HEK293T (cell line): ENCODE measurements around the gene C20orf202.
"Not testable (repeated sequence)": the region's sequence is repeated elsewhere in the genome, so short reads cannot be mapped to it uniquely, and the experiment has no call there.

ENCODE experiments used
- CTCF ChIA-PET: fragments of 350-600 bp; formaldehyde crosslinking; extraction: SDS; loops from one replicate; lab custom pipeline; 2021; ENCODE audit warnings: antibody characterized with exemption, inconsistent platforms; lab: Yijun Ruan, JAX
- POLR2A ChIA-PET: fragments of 350-600 bp; formaldehyde crosslinking; extraction: SDS; loops from one replicate; lab custom pipeline; 2020; ENCODE audit warnings: antibody characterized with exemption, inconsistent platforms; lab: Yijun Ruan, JAX
- DNase-seq: peaks from one replicate; pipeline ENCODE4 v3.0.0; 2012; ENCODE audit warnings: mixed read lengths; ENCODE audit errors: extremely low spot score
- ARNT ChIP-seq: fragments of 450-650 bp; IDR thresholded peaks from 2 replicates; pipeline ENCODE4 v1.6.1; 2017; ENCODE audit warnings: mild to moderate bottlenecking
- BHLHE40 ChIP-seq: fragments of 450-650 bp; IDR thresholded peaks from 2 replicates; pipeline ENCODE4 v1.6.1; 2016; ENCODE audit warnings: mild to moderate bottlenecking, moderate library complexity, borderline replicate concordance
- CTBP1 ChIP-seq: fragments of 450-650 bp; IDR thresholded peaks from 2 replicates; pipeline ENCODE4 v1.6.1; 2016; ENCODE audit warnings: borderline replicate concordance
- ELF4 ChIP-seq: fragments of 450-650 bp; IDR thresholded peaks from 2 replicates; pipeline ENCODE4 v1.6.1; 2017; ENCODE audit warnings: antibody characterized with exemption
- FOXA1 ChIP-seq: fragments of 450-650 bp; IDR thresholded peaks from 2 replicates; pipeline ENCODE4 v1.6.1; 2016; ENCODE audit warnings: mild to moderate bottlenecking
- FOXK2 ChIP-seq: fragments of 450-650 bp; IDR thresholded peaks from 2 replicates; pipeline ENCODE4 v1.6.1; 2016; ENCODE audit warnings: mild to moderate bottlenecking
- FOXM1 ChIP-seq: fragments of 450-650 bp; IDR thresholded peaks from 2 replicates; pipeline ENCODE4 v1.6.1; 2017; ENCODE audit warnings: mild to moderate bottlenecking, borderline replicate concordance
- HDGF ChIP-seq: fragments of 450-650 bp; IDR thresholded peaks from 2 replicates; pipeline ENCODE4 v1.6.1; 2017; ENCODE audit warnings: antibody characterized with exemption, borderline replicate concordance
- L3MBTL2 ChIP-seq: fragments of 450-650 bp; conservative IDR thresholded peaks from 2 replicates; pipeline ENCODE4 v1.6.1; 2016; ENCODE audit warnings: mild to moderate bottlenecking
- LEF1 ChIP-seq: fragments of 450-650 bp; IDR thresholded peaks from 2 replicates; pipeline ENCODE4 v1.6.1; 2017; ENCODE audit warnings: mild to moderate bottlenecking, borderline replicate concordance
- NFRKB ChIP-seq: fragments of 450-650 bp; IDR thresholded peaks from 2 replicates; pipeline ENCODE4 v1.6.1; 2016; ENCODE audit warnings: mild to moderate bottlenecking, moderate library complexity
- PKNOX1 ChIP-seq: fragments of 450-650 bp; IDR thresholded peaks from 2 replicates; pipeline ENCODE4 v1.6.1; 2016
- SP1 ChIP-seq: fragments of 450-650 bp; IDR thresholded peaks from 2 replicates; pipeline ENCODE4 v1.6.1; 2017
- SUZ12 ChIP-seq: fragments of 450-650 bp; IDR thresholded peaks from 2 replicates; pipeline ENCODE4 v1.6.1; 2016; ENCODE audit warnings: mild to moderate bottlenecking
- TARDBP ChIP-seq: fragments of 450-650 bp; IDR thresholded peaks from 2 replicates; pipeline ENCODE4 v1.6.1; 2016
- ZNF384 ChIP-seq: fragments of 450-650 bp; IDR thresholded peaks from 2 replicates; pipeline ENCODE4 v1.6.1; 2016

C20orf202 gene

GRCh38 chr20:1212607-1213396 is 9.5 kb downstream of the C20orf202 start:
- ChIA-PET POLR2A (interaction anchor here (1.1 kb wide), 1 partner anchor 26 kb away, joined by 3 read pairs; no protein-coding TSS in a partner anchor), CTCF (interaction anchor here (1.4 kb wide), 1 partner anchor 14 kb away, joined by 3 read pairs; no protein-coding TSS in a partner anchor)
- DNase-seq: peak; percentile 77
- no peak for TF ChIP-seq SP1
- TF ChIP-seq LEF1: no peak
- TF ChIP-seq HDGF: no peak
- TF ChIP-seq BHLHE40: no peak
- TF ChIP-seq TARDBP: no peak
- no peak for TF ChIP-seq FOXM1
- no peak for TF ChIP-seq PKNOX1
- TF ChIP-seq CTBP1: no peak
- no peak for TF ChIP-seq ZNF384
- TF ChIP-seq L3MBTL2: no peak
- TF ChIP-seq FOXK2: no peak
- no peak for TF ChIP-seq ARNT
- no peak for TF ChIP-seq FOXA1
- no peak for TF ChIP-seq SUZ12
- no peak for TF ChIP-seq ELF4
- no peak for TF ChIP-seq NFRKB

GRCh38 chr20:1214838-1215261 is 11.6 kb downstream of the C20orf202 start:
- ChIA-PET POLR2A (no interaction called here), CTCF (no interaction called here)
- DNase-seq: no peak
- no peak for TF ChIP-seq ELF4
- TF ChIP-seq ZNF384: no peak
- no peak for TF ChIP-seq PKNOX1
- no peak for TF ChIP-seq SP1
- TF ChIP-seq CTBP1: no peak
- no peak for TF ChIP-seq FOXM1
- TF ChIP-seq BHLHE40: no peak
- no peak for TF ChIP-seq LEF1
- TF ChIP-seq SUZ12: no peak
- no peak for TF ChIP-seq TARDBP
- TF ChIP-seq NFRKB: no peak

- TF ChIP-seq SUZ12 (no peak), PKNOX1 (peak; percentile 17; the same call in 1 of the 2 replicates), ZNF384 (no peak), BHLHE40 (no peak), FOXM1 (no peak)
- CTCF ChIA-PET: no interaction called here
- POLR2A ChIA-PET: no interaction called here
- no peak for DNase-seq
Measured at GRCh38 chr20:1215386-1216170, 12.3 kb downstream of the C20orf202 start.

GRCh38 chr20:1216527-1217427 is 13.5 kb downstream of the C20orf202 start:
- CTCF ChIA-PET, POLR2A ChIA-PET: not testable (repeated sequence)

GRCh38 chr20:1222750-1223149 is 19.5 kb downstream of the C20orf202 start:
- DNase-seq, POLR2A ChIA-PET, CTCF ChIA-PET: not testable (repeated sequence)

More at GRCh38 chr20:1216527-1217427, 13.5 kb downstream of the C20orf202 start:
- not testable (repeated sequence) for DNase-seq

GRCh38 chr20:1224205-1224890 is 21.1 kb downstream of the C20orf202 start:
- POLR2A ChIA-PET: no interaction called here
- DNase-seq: no peak
- CTCF ChIA-PET: no interaction called here

More at GRCh38 chr20:1224205-1224890, 21.1 kb downstream of the C20orf202 start:
- no peak for TF ChIP-seq SP1
- no peak for TF ChIP-seq FOXA1
- no peak for TF ChIP-seq ZNF384
